ENCODE measurements around the gene ESRRA.

- TF ChIP-seq, protein P1, sequence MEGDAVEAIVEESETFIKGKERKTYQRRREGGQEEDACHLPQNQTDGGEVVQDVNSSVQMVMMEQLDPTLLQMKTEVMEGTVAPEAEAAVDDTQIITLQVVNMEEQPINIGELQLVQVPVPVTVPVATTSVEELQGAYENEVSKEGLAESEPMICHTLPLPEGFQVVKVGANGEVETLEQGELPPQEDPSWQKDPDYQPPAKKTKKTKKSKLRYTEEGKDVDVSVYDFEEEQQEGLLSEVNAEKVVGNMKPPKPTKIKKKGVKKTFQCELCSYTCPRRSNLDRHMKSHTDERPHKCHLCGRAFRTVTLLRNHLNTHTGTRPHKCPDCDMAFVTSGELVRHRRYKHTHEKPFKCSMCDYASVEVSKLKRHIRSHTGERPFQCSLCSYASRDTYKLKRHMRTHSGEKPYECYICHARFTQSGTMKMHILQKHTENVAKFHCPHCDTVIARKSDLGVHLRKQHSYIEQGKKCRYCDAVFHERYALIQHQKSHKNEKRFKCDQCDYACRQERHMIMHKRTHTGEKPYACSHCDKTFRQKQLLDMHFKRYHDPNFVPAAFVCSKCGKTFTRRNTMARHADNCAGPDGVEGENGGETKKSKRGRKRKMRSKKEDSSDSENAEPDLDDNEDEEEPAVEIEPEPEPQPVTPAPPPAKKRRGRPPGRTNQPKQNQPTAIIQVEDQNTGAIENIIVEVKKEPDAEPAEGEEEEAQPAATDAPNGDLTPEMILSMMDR (IDR thresholded peaks at IDR 0.05) = peak in 3 of 7 experiments; percentile 28 to 77 (median 57)
- no peak for TF ChIP-seq EP300 (IDR thresholded peaks at IDR 0.05)
- TF ChIP-seq POLR2A (IDR thresholded peaks at IDR 0.05) = peak in 2 of 4 donors; percentile 46 to 65
- peak; percentile 90 to 99 (median 97) for TF ChIP-seq POLR2AphosphoS5 (IDR thresholded peaks at IDR 0.05)
Observed at GRCh38 chr11:64317961-64318765, 12.8 kb downstream of the ESRRA start, which contains the start of gene PRDX5.

All from stomach (tissue), 4 donors.